Stomach (tissue), 9 donors: ENCODE measurements around the gene OCA2. TPM values are rescaled to one million over a fixed set of nuclear protein-coding genes. Genes with fewer than 3 reads are reported as not detected.

Source experiments
- DNase-seq, 2 donors: peaks; one replicate each; pipeline versions ENCODE4 v3.0.0 to v3.0.0-alpha.2; 2013 to 2019
- H3K27ac ChIP-seq, 5 donors: fragments of 200-600 bp in 4 of 5; sonication (generic) in 4 of 5; one replicate each; pipeline ENCODE4 v1.5.1; 2013 to 2019; ENCODE audit warnings: mild to moderate bottlenecking in 1 of 5, moderate library complexity in 1 of 5
- H3K27me3 ChIP-seq, 3 donors: fragments of 200-600 bp; sonication (generic); one replicate each; pipeline ENCODE4 v1.5.1; 2017 to 2019; ENCODE audit warnings: mixed run types in 1 of 3
- H3K36me3 ChIP-seq, 4 donors: fragments of 200-600 bp; sonication (generic); 1 replicate in 3 of 4; 2 replicates in 1 of 4; pipeline ENCODE4 v1.5.1; 2016 to 2019
- H3K4me1 ChIP-seq, 4 donors: fragments of 200-600 bp; sonication (generic); one replicate each; pipeline ENCODE4 v1.5.1; 2016 to 2019
- H3K4me3 ChIP-seq, 4 donors: fragments of 200-600 bp; sonication (generic) in 3 of 4; one replicate each; pipeline ENCODE4 v1.5.1; 2016 to 2019; ENCODE audit warnings: mild to moderate bottlenecking in 1 of 4
- H3K9me3 ChIP-seq, 4 donors: fragments of 200-600 bp; sonication (generic); one replicate each; pipeline ENCODE4 v1.5.1; 2016 to 2019
- CTCF ChIP-seq, 7 experiments: fragments of 450-650 bp in 4 of 7; fragments of 200-600 bp in 3 of 7; sonication (generic) in 3 of 7; IDR thresholded peaks; one replicate each; pipeline ENCODE4 v1.5.1; 2016 to 2019; ENCODE audit warnings: antibody characterized with exemption in 7 of 7, control low read depth in 2 of 7, mild to moderate bottlenecking in 1 of 7
- EP300 ChIP-seq: sonication (generic); formaldehyde crosslinking; IDR thresholded peaks from one replicate; pipeline ENCODE4 v1.6.1; 2017; ENCODE audit warnings: antibody characterized with exemption
- POLR2A ChIP-seq, 4 donors: fragments of 450-650 bp; IDR thresholded peaks; one replicate each; pipeline ENCODE4 v1.6.1; 2016; ENCODE audit warnings: antibody characterized with exemption in 4 of 4, control low read depth in 2 of 4, mild to moderate bottlenecking in 1 of 4, moderate library complexity in 1 of 4
- POLR2AphosphoS5 ChIP-seq, 3 donors: sonication (generic); formaldehyde crosslinking; IDR thresholded peaks; one replicate each; pipeline ENCODE4 v1.6.1; 2016; ENCODE audit warnings: antibody characterized with exemption in 3 of 3
- WGBS, 5 donors: extraction: QIAGEN DNeasy Blood & Tissue Kit in 3 of 5; methylation state at CpG; one replicate each; pipeline versions ENCODE4 v1.1.5 to v1.1.7; 2013 to 2018; 5-methylcytosine and 5-hydroxymethylcytosine counted together
- intact Hi-C: fragments of 100-400 bp; cut with DNase I; formaldehyde crosslinking; loops from one replicate; pipeline ENCODE4 v1.15.1; 2023; ENCODE audit warnings: low total_unique reads
- polyA plus RNA-seq, 3 donors: library from polyadenylated mRNA; stranded (reverse); fragments of 200-250 nt; gene quantifications; one replicate each; pipeline ENCODE4 v1.2.3, GENCODE V29; 2013
- total RNA-seq, 5 donors: library from RNA; depleted of rRNA; stranded (reverse); fragments of >200 nt; gene quantifications; one replicate each; pipeline versions ENCODE4 v1.1.0 to v1.2.3, GENCODE V29; 2014 to 2016
- donor health status: healthy with polysubstance abuse.
- donor health status: Bipolar disorder and iron deficiency.
- donor health status: healthy.

The OCA2 gene
- total and polyA plus RNA-seq, 8 donors = 0.12 to 0.89 (median 0.65) TPM; not detected in 4

- peaks cover 8 to 15% (median 13%) of the 10 kb centered on the region in 4 donors for H3K4me1 ChIP-seq
- H3K36me3 ChIP-seq = peaks cover 47 to 61% (median 56%) of the 10 kb centered on the region in 4 donors
- H3K4me3 ChIP-seq = no peak overlapping the region
- TF ChIP-seq CTCF (IDR thresholded peaks at IDR 0.05) (no peak), EP300 (no peak), POLR2AphosphoS5 (IDR thresholded peaks at IDR 0.05) (no peak), POLR2A (IDR thresholded peaks at IDR 0.05) (no peak)
- peaks cover 0 to 15% (median 13%) of the 10 kb centered on the region in 3 donors for H3K27me3 ChIP-seq
- intact Hi-C loops = no loop called here
- DNase-seq = no peak
- H3K9me3 ChIP-seq = no peaks in the 10 kb centered on the region
- H3K27ac ChIP-seq = no peak overlapping the region
- 91 to 94% (median 92%) methylated on average over 26 of the region's 26 CpGs for WGBS, 5 donors
Observed at GRCh38 chr15:28111543-28111942, 12.4 kb upstream of the OCA2 start.

DNA sequence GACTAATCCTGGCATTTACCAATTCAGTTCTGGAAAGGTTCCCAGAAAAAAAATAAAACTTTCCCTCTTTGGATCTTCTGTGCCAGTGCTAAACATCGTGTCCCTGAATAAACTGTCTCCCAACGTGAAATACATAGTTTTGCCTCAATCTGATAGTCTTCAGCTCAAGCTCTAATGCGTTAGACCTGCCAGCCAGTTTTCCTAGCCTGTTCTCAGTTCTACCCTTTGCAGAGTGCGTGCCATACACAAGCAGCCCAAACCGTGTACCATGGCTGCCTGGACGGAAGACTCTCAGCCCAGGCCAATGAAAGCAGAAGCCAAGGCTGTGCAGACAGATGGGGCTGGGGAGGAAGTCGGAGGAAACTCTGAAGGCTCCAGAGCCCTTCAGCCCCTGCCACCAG is 11.4 kb upstream of the OCA2 start:
- intact Hi-C loops = no loop called here
- H3K4me3 ChIP-seq = no peak overlapping the region
- H3K27me3 ChIP-seq = peaks cover 0 to 26% (median 18%) of the 10 kb centered on the region in 3 donors
- H3K9me3 ChIP-seq = no peaks in the 10 kb centered on the region
- WGBS, 5 donors = 66 to 75% (median 73%) methylated on average over 7 of the region's 7 CpGs
- TF ChIP-seq EP300 (no peak), POLR2AphosphoS5 (IDR thresholded peaks at IDR 0.05) (no peak)
- no peak overlapping the region for H3K27ac ChIP-seq
- H3K4me1 ChIP-seq = peaks cover 13 to 19% (median 17%) of the 10 kb centered on the region in 4 donors
- H3K36me3 ChIP-seq = peaks cover 42 to 50% (median 46%) of the 10 kb centered on the region in 4 donors
- no peak for DNase-seq

GRCh38 chr15:28109626-28110455 is 10.7 kb upstream of the OCA2 start:
- intact Hi-C loops = no loop called here
- H3K27ac ChIP-seq = no peak overlapping the region
- H3K27me3 ChIP-seq = peaks cover 0 to 32% (median 18%) of the 10 kb centered on the region in 3 donors
- no peak for TF ChIP-seq POLR2AphosphoS5 (IDR thresholded peaks at IDR 0.05)
- TF ChIP-seq POLR2A (IDR thresholded peaks at IDR 0.05) = no peak
- TF ChIP-seq CTCF (IDR thresholded peaks at IDR 0.05) = no peak
- TF ChIP-seq EP300 = no peak
- H3K9me3 ChIP-seq = no peaks in the 10 kb centered on the region
- WGBS, 5 donors = 78 to 90% (median 89%) methylated on average over 25 of the region's 25 CpGs
- DNase-seq = no peak
- peaks cover 36 to 44% (median 39%) of the 10 kb centered on the region in 4 donors for H3K36me3 ChIP-seq
- peaks cover 13 to 19% (median 17%) of the 10 kb centered on the region in 4 donors for H3K4me1 ChIP-seq
- H3K4me3 ChIP-seq = no peak overlapping the region

DNA sequence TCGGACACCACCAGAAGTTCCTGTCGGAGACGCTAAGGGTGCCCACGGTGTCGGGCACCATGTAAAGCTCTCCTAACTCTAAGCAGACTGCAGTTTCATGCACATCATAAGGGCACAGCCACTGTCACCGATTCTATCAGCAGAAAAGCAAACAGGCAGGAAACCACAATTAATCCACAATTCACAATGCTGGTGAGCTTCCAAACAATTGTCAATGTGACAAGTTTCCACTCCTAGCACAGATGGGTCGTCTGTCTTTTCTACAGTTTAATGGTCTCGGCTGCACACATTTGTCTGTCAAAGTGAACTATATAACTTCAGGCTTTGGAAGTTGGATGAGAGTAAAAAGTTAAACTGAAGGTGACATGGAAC is 8.8 kb upstream of the OCA2 start:
- intact Hi-C loops = no loop called here
- peaks cover 17 to 24% (median 20%) of the 10 kb centered on the region in 4 donors for H3K36me3 ChIP-seq
- TF ChIP-seq CTCF (IDR thresholded peaks at IDR 0.05) (no peak), POLR2A (IDR thresholded peaks at IDR 0.05) (no peak), POLR2AphosphoS5 (IDR thresholded peaks at IDR 0.05) (no peak), EP300 (no peak)
- H3K4me3 ChIP-seq = peak overlapping the region; percentile 51 to 61 (median 58)
- WGBS, 5 donors = 37 to 50% (median 43%) methylated on average over 3 to 8 of the region's 8 CpGs
- H3K27ac ChIP-seq = no peak overlapping the region
- no peak for DNase-seq
- peaks cover 0 to 48% (median 18%) of the 10 kb centered on the region in 3 donors for H3K27me3 ChIP-seq
- peaks cover 13 to 19% (median 17%) of the 10 kb centered on the region in 4 donors for H3K4me1 ChIP-seq
- H3K9me3 ChIP-seq = no peaks in the 10 kb centered on the region
